Heart left ventricle (tissue), 13 donors: ENCODE data around the gene MIER2.

Source experiments
- POLR2A ChIP-seq, 2 donors: fragments of 450-650 bp; IDR thresholded peaks; one replicate each; pipeline ENCODE4 v1.6.1; 2017; ENCODE audit warnings: antibody characterized with exemption in 2 of 2, mild to moderate bottlenecking in 2 of 2, moderate library complexity in 2 of 2
- TF ChIP-seq, protein P1 (sequence below), 12 donors: fragments of 200-600 bp; sonication (generic) in 4 of 12; IDR thresholded peaks; one replicate each; pipeline versions ENCODE4 v1.5.0 to v1.8.0; 2018 to 2022; ENCODE audit warnings: antibody characterized with exemption in 12 of 12, mild to moderate bottlenecking in 5 of 12
- donor health status: ischemic (EF 13 %, LVEDD 7.1; RV severe dilation, severe dysfunction).
- donor health status: DM: no; HTN: yes; CAD: no.
- donor health status: DM: no; HTN: no; CAD: no.
- donor health status: ischemic (EF 25% LVEDD 6.9; RV normal size, moderate dysfunction).
- donor health status: ischemic (EF 25% LVEDD 5.7; RV mildly dilated, moderate dysfunction).
- donor health status: ischemic (EF 35%, LVEDD 5.7; RV mildly dilated, moderate dysfunction).
- donor health status: nonischemic (EF 11% LVEDD 7.7; RV severe dilation, severe dysfunction).
- donor health status: DM: yes; HTN: yes; CAD: no.
- donor health status: PGD.
- donor health status: ischemic (EF 29% LVEDD 5.4; RV normal size, mild dysfunction).
- donor health status: nonischemic (EF 23%, LVEDD 6.1; RV moderate dilation, normal function).

DNA sequence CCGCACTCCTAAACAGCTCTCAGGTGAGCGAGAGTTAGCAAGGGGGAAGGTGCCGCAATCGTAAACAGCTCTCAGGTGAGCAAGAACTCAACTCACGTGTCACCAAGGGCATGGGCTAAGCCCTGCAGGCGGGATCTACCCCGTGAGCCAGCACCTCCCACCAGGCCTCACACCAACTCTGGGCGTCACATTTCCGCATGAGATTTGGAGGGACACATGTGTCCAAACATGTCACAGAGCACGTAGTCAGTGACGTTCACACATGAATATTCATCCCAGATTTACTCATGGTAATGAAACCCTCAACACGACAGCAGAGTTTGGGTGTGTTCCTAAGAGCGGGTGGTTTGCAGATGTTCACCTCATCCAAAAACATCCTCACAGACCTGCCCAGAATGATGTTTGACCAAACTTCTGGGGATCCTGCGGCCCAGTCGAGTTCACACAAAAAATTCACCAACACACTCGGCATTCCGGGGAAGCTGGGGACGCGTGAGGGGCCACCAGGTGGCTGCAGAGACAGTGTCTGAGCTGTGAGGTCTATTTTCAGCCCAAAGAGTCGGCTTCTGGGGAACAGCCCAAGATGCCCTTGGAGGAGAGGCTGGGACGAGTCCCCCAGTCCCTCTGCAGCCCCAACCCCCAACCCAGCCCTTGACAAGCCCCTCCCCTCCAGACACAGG lies 44.8 kb upstream of the MIER2 start:
- TF ChIP-seq, protein P1, sequence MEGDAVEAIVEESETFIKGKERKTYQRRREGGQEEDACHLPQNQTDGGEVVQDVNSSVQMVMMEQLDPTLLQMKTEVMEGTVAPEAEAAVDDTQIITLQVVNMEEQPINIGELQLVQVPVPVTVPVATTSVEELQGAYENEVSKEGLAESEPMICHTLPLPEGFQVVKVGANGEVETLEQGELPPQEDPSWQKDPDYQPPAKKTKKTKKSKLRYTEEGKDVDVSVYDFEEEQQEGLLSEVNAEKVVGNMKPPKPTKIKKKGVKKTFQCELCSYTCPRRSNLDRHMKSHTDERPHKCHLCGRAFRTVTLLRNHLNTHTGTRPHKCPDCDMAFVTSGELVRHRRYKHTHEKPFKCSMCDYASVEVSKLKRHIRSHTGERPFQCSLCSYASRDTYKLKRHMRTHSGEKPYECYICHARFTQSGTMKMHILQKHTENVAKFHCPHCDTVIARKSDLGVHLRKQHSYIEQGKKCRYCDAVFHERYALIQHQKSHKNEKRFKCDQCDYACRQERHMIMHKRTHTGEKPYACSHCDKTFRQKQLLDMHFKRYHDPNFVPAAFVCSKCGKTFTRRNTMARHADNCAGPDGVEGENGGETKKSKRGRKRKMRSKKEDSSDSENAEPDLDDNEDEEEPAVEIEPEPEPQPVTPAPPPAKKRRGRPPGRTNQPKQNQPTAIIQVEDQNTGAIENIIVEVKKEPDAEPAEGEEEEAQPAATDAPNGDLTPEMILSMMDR (IDR thresholded peaks at IDR 0.05): no peak
- TF ChIP-seq POLR2A (IDR thresholded peaks at IDR 0.05): no peak
